GM21367 (cell line): Measurements from ENCODE around the gene CLDN9.
"Not testable (repeated sequence)": the region's sequence is repeated elsewhere in the genome, so short reads cannot be mapped to it uniquely, and the experiment has no call there.

ENCODE experiments used
- ATAC-seq: cut with Tn5 transposase; IDR thresholded peaks from one replicate; pipeline ENCODE4 v1.9.1; 2021; ENCODE audit not compliant: unreplicated experiment

Gene CLDN9

DNA sequence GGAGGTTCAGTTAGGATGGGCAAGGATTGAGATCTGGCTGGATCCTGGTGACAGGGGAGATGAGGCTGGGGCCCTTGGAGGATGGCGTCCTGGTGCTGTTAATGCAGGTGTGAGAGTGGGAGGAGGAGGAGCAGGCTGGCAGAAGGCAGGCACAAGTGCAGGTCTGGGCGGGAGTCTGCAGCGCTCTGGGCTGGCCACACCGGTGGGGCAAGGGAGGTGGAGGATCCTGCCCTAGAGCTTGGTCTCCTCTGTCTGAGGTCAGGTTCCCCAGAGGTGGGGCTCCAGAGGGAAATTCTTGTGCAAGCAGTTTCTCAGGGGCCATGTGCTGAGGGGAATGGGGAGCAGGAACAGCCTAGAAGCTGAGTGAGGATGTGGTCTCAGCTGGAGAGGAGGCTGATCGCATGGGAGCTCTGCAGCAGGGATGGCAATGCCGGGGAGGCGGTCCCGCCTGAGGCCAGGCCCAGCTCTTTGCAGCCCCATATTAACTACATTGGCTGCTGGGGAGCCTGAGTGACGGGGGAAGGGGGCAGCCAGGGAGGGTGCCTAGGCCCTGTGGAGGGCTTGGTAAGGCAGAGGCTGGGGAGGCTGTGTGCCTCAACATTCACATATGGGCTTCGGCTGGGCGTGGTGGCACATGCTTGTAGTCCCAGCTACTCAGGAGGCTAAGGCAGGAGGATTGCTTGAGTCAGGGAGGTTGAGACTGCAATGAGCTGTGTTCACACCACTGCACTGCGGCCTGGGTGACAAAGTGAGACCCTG lies 40.0 kb downstream of the CLDN9 start:
- ATAC-seq, result not testable (repeated sequence)

- ATAC-seq, result not testable (repeated sequence)
Measured at GRCh38 chr16:3053330-3053710, 40.6 kb downstream of the CLDN9 start.

GRCh38 chr16:3054965-3055733 lies 42.4 kb downstream of the CLDN9 start:
- no peak for ATAC-seq

DNA sequence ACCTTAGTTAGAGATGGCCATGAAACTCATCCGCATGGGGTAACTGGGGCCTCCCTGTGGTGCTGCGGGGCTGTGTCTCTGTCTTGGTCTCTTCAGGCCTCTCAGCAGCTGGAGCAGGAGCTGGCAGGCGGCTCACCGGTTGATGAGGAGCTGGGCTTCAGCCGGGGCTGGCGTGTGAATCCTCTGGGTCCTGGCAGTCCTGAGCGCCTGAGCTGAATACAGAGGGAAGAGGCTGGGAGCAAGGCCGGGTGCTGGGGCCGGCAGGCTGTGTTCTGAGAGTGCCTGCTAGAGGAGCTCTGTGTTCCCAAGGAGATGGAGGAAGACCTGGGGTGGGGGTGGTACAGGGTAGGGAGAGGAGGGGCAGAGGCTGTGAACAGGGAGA lies 43.0 kb downstream of the CLDN9 start:
- ATAC-seq, result not testable (repeated sequence)

GRCh38 chr16:3056336-3057180 lies 43.8 kb downstream of the CLDN9 start:
- no peak for ATAC-seq

GRCh38 chr16:3057181-3058138 lies 44.7 kb downstream of the CLDN9 start:
- no peak for ATAC-seq

DNA sequence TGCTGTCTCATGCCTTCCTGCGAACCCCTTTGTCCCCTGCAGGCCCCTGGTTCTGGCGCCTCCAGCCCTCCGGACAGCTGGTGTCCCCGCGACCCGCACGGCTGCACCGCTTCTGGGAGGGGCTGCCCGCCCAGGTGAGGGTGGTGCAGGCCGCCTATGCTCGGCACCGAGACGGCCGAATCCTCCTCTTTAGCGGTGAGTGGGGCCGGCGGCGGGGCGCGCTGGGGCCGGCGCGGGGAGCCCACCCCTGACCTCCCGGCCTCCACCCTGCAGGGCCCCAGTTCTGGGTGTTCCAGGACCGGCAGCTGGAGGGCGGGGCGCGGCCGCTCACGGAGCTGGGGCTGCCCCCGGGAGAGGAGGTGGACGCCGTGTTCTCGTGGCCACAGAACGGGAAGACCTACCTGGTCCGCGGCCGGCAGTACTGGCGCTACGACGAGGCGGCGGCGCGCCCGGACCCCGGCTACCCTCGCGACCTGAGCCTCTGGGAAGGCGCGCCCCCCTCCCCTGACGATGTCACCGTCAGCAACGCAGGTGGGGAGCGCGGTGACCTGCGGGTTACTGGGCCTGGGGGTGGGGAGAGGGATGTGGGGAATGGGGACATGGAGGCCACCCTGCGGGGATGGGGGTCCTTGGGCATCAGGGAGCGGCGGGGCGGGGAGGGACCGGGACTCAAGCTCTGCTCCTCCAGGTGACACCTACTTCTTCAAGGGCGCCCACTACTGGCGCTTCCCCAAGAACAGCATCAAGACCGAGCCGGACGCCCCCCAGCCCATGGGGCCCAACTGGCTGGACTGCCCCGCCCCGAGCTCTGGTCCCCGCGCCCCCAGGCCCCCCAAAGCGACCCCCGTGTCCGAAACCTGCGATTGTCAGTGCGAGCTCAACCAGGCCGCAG lies 45.7 kb downstream of the CLDN9 start:
- no peak for ATAC-seq

DNA sequence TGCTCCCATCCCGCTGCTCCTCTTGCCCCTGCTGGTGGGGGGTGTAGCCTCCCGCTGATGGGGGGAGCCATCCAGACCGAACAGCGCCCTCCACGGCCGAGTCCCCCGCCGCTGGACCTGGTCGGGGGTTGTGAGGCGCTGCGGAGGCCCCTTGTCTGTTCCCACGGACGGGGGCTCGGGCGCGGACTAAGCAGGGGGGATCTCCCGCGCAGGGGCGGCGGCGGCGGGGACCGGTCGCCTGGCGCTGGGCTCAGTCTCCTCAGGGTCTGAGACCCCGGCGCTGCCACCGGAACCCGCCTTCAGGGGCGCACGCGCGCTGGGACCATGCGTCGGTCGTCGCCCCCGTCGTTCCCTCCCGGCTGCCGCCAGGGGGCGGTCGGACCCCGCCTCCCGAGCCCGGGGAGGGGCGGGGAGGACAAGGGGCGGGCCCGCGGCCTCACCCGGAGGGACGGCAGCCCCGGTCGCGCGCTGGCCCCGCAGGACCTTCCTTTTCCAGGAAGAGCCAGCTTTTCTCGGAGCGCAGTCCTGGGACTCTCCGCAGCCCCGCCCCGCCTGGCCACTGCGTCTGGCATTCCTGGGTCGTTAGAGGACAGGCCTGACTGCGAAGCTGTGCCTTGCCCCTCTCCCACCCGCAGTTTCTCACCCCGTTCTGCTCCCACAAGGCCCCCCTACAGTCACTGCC lies 46.5 kb downstream of the CLDN9 start:
- ATAC-seq, result no peak

DNA sequence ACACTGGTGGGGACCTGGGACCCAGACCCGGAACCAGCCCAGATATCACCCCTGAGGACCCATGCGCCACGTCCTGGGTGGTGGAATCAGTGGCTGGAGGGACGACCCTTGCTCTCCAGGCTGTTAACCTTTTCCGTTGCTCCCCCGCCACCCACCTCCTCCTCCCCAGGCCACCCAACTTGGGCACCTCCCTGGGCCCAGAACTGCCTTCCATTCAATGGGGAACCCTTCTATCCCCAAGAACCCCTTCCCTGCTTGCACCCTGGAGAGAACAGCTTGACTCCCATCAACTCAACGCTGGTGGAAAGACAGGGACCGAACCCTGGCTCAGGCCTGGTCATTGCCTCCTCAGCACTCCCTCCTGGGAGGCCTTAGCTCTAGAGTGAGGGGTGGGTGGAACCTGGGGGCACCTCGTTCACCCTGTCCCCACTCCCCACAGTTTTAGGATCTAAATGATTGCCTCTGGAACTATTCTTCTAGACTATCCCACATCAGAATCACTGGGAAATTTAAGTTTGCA lies 47.1 kb downstream of the CLDN9 start:
- no peak for ATAC-seq

- ATAC-seq, result no peak
Measured at GRCh38 chr16:3060339-3061127, 47.8 kb downstream of the CLDN9 start.

DNA sequence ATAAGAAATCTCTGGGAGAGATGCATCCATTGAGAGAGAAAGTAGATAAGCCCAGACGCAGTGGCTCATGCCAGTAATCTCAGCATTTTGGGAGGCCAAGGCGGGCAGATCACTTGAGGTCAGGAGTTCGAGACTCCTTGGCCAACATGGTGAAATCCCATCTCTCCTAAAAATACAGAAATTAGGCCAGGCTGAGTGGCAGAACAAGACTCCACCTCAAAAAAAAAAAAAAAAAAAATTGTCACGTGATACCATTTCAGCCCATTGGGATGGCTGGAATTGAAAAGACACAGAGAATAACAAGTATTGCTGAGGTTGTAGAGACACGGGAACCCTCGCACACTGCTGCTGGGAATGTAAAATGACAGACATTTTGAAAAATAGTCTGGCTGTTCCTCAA lies 49.8 kb downstream of the CLDN9 start:
- no peak for ATAC-seq

DNA sequence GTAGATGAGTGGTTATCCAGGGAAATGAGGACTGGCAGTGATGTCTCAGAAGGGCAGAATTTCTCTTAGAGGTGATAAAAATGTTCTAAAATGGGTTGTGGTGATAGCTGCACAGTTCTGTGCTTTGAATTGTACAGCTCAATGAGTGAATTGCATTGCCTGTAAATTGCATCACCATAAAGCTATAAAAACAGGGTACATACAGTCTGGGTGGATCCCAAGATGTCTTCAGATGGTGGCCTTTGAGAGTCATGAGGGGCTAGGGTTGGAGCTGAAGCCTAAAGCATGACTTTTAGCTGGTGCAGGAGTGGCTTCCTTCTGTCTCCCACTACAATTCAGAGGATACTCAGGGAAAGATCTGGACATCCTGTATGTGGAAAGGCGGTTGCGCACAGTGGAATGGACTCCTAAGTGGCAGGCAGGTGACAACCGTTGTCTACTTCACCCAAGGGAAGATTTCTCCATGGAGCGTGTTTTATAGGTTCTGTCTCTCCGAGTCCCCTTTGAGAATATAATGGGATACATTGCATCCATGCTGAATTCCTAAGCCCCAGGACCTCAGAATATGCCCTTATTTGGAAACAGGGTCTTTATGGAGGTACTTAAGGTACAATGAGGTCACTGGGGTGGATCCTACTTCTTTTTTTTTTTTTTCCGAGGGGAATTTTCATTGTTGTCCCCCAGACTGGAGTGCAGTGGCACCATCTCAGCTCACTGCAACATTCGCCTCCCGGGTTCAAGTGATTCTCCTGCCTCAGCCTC lies 51.1 kb downstream of the CLDN9 start:
- no peak for ATAC-seq
